GM06990 (cell line): ENCODE data around the gene SPRY2.

Experiments used
- DNase-seq: peaks from one replicate; pipeline ENCODE4 v3.0.0-alpha.2; 2011; ENCODE audit not compliant: insufficient read length; ENCODE audit errors: extremely low read depth
- H3K27me3 ChIP-seq: replicated peaks from 2 replicates; pipeline ENCODE4 v1.6.0; 2011; ENCODE audit warnings: low read length; ENCODE audit not compliant: control insufficient read depth, insufficient read depth
- H3K36me3 ChIP-seq: 2 replicates; pipeline ENCODE4 v1.5.1; 2011; ENCODE audit warnings: low read length; ENCODE audit not compliant: control insufficient read depth, insufficient read depth
- H3K4me3 ChIP-seq: replicated peaks from 2 replicates; pipeline ENCODE4 v1.5.1; 2011; ENCODE audit warnings: low read depth, mild to moderate bottlenecking, control low read depth, low read length
- TF ChIP-seq, protein P1 (sequence below): IDR thresholded peaks from 2 replicates; pipeline ENCODE4 v1.5.1; 2011; ENCODE audit warnings: low read length, control low read depth, mild to moderate bottlenecking, inconsistent platforms; ENCODE audit not compliant: insufficient read depth, poor library complexity, severe bottlenecking

Gene SPRY2

DNA sequence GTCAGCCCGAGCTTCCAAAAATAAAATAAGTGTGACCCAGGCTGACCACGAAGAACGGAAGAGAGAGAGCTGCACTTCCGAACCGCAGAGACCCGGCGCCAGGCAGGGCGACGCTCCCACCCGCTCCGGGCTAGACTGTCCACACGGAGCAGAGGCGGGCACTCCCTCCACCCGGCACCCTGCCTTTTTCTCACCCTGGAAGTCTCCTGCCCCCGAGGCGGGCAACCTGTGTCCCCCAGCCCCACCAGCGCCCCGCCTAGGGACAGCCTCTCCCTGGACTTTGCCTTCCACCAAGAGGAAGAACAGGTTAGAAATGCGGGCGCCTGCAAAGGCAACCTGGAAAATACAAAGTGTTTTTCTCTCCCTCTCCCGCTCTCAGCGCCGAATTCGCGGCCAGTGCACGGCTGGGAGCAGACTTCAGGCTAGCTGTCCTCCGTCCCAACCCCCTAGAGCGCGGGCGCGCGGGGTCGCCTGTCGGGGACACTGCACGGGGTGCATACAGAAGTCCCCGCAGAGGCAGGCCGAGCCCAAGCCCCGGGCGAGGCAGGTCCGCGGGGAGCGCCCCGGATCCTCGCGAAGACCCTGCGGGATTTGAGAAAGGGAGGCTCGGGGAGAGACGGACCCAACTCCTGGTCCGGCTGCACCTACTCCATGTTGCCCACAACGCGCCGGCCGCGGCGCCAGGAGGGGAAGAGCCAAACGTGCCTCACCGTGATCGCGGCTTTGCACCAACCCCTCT lies 845 bp downstream of the SPRY2 start:
- H3K36me3 ChIP-seq = no peaks in the 10 kb centered on the region; the same call in 1 of the 2 replicates
- TF ChIP-seq, protein P1, sequence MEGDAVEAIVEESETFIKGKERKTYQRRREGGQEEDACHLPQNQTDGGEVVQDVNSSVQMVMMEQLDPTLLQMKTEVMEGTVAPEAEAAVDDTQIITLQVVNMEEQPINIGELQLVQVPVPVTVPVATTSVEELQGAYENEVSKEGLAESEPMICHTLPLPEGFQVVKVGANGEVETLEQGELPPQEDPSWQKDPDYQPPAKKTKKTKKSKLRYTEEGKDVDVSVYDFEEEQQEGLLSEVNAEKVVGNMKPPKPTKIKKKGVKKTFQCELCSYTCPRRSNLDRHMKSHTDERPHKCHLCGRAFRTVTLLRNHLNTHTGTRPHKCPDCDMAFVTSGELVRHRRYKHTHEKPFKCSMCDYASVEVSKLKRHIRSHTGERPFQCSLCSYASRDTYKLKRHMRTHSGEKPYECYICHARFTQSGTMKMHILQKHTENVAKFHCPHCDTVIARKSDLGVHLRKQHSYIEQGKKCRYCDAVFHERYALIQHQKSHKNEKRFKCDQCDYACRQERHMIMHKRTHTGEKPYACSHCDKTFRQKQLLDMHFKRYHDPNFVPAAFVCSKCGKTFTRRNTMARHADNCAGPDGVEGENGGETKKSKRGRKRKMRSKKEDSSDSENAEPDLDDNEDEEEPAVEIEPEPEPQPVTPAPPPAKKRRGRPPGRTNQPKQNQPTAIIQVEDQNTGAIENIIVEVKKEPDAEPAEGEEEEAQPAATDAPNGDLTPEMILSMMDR = no peak
- peak; percentile 34 for DNase-seq
- peak overlapping the region; percentile 61 for H3K4me3 ChIP-seq
- no peaks in the 10 kb centered on the region; the same call in 1 of the 2 replicates for H3K27me3 ChIP-seq

GRCh38 chr13:80339563-80339911 lies 1.4 kb downstream of the SPRY2 start:
- peak overlapping the region; percentile 61 for H3K4me3 ChIP-seq
- TF ChIP-seq, protein P1 = no peak
- DNase-seq = no peak
- no peaks in the 10 kb centered on the region; the same call in 1 of the 2 replicates for H3K27me3 ChIP-seq
- no peaks in the 10 kb centered on the region; the same call in 1 of the 2 replicates for H3K36me3 ChIP-seq

- Histone ChIP-seq H3K4me3 (peak overlapping the region; percentile 61), H3K36me3 (no peaks in the 10 kb centered on the region; the same call in 1 of the 2 replicates), H3K27me3 (no peaks in the 10 kb centered on the region; the same call in 1 of the 2 replicates)
- DNase-seq = peak; percentile 43
- TF ChIP-seq, protein P1 = no peak
Measured at GRCh38 chr13:80338781-80339562, 2.0 kb downstream of the SPRY2 start.

- DNase-seq = no peak
- TF ChIP-seq, protein P1 = no peak
- H3K36me3 ChIP-seq = no peaks in the 10 kb centered on the region; the same call in 1 of the 2 replicates
Measured at GRCh38 chr13:80337288-80338081, 3.4 kb downstream of the SPRY2 start.

DNA sequence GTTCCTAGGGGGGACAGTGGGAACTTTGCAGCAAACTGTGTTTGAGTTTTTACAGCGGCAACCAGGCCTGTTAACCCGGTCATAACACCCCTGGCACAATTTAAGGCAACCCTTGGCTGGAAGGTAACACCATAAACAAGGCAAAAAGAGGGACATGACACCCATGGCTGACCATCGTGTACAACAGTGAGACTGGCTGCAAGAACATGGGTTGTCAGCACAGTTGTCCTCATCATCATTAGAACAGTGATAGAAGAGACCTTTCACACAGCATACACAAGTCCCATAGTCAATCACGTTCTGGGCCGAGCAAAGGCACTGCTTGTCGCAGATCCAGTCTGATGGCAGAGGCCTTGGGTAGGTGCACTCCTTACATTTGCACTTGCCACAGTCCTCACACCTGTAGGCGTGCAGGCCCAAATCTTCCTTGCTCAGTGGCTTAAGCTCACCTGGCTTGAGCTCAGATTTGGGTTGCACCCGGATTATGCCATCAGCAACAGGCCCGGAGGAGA lies 4.1 kb downstream of the SPRY2 start:
- TF ChIP-seq, protein P1 = no peak

More at GRCh38 chr13:80337288-80338081, 3.4 kb downstream of the SPRY2 start:
- no peaks in the 10 kb centered on the region; the same call in 1 of the 2 replicates for H3K27me3 ChIP-seq
- H3K4me3 ChIP-seq = no peak overlapping the region

More for the DNA sequence above, 4.1 kb downstream of the SPRY2 start:
- DNase-seq = no peak
- H3K4me3 ChIP-seq = no peak overlapping the region
- no peaks in the 10 kb centered on the region; the same call in 1 of the 2 replicates for H3K27me3 ChIP-seq
- no peaks in the 10 kb centered on the region; the same call in 1 of the 2 replicates for H3K36me3 ChIP-seq
